22Rv1 (cell line): Measurements from ENCODE around the gene BASP1.

ENCODE experiments used
- H3K27ac ChIP-seq: fragments of 450-650 bp; 2 replicates; pipeline ENCODE4 v1.5.1; 2017
- CTCF ChIP-seq: fragments of 450-650 bp; IDR thresholded peaks from 2 replicates; pipeline ENCODE4 v1.5.1; 2017; ENCODE audit warnings: mild to moderate bottlenecking
- ZFX ChIP-seq: fragments of 450-650 bp; IDR thresholded peaks from 2 replicates; pipeline ENCODE4 v1.6.1; 2017; ENCODE audit warnings: antibody characterized with exemption, borderline replicate concordance

Gene BASP1

GRCh38 chr5:17224858-17225511 is 7.6 kb downstream of the BASP1 start:
- H3K27ac ChIP-seq = no peak overlapping the region
- TF ChIP-seq ZFX (no peak), CTCF (no peak)

- TF ChIP-seq ZFX (no peak), CTCF (no peak)
- H3K27ac ChIP-seq = no peak overlapping the region
Measured at GRCh38 chr5:17225520-17225919, 8.1 kb downstream of the BASP1 start.

GRCh38 chr5:17227868-17228267 is 10.4 kb downstream of the BASP1 start:
- H3K27ac ChIP-seq = no peak overlapping the region
- TF ChIP-seq ZFX (no peak), CTCF (no peak)

- no peak for TF ChIP-seq ZFX
- no peak for TF ChIP-seq CTCF
- H3K27ac ChIP-seq = no peak overlapping the region
Measured at GRCh38 chr5:17228821-17229291, 11.4 kb downstream of the BASP1 start.

- H3K27ac ChIP-seq = no peak overlapping the region
- TF ChIP-seq ZFX (no peak), CTCF (no peak)
Measured at GRCh38 chr5:17229313-17229712, 11.9 kb downstream of the BASP1 start.

- no peak overlapping the region for H3K27ac ChIP-seq
- no peak for TF ChIP-seq ZFX
Measured at GRCh38 chr5:17230191-17230590, 12.8 kb downstream of the BASP1 start.

- no peak for TF ChIP-seq ZFX
Measured at GRCh38 chr5:17230808-17231525, 13.5 kb downstream of the BASP1 start.

GRCh38 chr5:17232405-17232804 is 15.0 kb downstream of the BASP1 start:
- TF ChIP-seq CTCF = no peak
- no peak for TF ChIP-seq ZFX
- H3K27ac ChIP-seq = no peak overlapping the region

More at GRCh38 chr5:17230808-17231525, 13.5 kb downstream of the BASP1 start:
- H3K27ac ChIP-seq = no peak overlapping the region
